IPS-15b (cell line): ENCODE results near the gene CR1.

Source experiments
- H3K27me3 ChIP-seq: one replicate; pipeline ENCODE4 v1.6.1; 2013; ENCODE audit warnings: low read length; ENCODE audit not compliant: control insufficient read depth, insufficient read depth
- H3K36me3 ChIP-seq: one replicate; pipeline ENCODE4 v1.6.1; 2013; ENCODE audit warnings: low read length; ENCODE audit not compliant: control insufficient read depth, insufficient read depth
- H3K4me1 ChIP-seq: one replicate; pipeline ENCODE4 v1.6.1; 2013; ENCODE audit warnings: mild to moderate bottlenecking, low read length; ENCODE audit not compliant: control insufficient read depth, insufficient read depth
- H3K4me3 ChIP-seq: one replicate; pipeline ENCODE4 v1.5.1; 2013; ENCODE audit warnings: low read depth, low read length
- H3K9ac ChIP-seq: one replicate; pipeline ENCODE4 v1.6.1; 2013; ENCODE audit warnings: low read depth, mild to moderate bottlenecking, low read length
- H3K9me3 ChIP-seq: one replicate; pipeline ENCODE4 v1.6.1; 2013; ENCODE audit warnings: mild to moderate bottlenecking, low read length; ENCODE audit not compliant: control insufficient read depth, insufficient read depth

CR1 gene

DNA sequence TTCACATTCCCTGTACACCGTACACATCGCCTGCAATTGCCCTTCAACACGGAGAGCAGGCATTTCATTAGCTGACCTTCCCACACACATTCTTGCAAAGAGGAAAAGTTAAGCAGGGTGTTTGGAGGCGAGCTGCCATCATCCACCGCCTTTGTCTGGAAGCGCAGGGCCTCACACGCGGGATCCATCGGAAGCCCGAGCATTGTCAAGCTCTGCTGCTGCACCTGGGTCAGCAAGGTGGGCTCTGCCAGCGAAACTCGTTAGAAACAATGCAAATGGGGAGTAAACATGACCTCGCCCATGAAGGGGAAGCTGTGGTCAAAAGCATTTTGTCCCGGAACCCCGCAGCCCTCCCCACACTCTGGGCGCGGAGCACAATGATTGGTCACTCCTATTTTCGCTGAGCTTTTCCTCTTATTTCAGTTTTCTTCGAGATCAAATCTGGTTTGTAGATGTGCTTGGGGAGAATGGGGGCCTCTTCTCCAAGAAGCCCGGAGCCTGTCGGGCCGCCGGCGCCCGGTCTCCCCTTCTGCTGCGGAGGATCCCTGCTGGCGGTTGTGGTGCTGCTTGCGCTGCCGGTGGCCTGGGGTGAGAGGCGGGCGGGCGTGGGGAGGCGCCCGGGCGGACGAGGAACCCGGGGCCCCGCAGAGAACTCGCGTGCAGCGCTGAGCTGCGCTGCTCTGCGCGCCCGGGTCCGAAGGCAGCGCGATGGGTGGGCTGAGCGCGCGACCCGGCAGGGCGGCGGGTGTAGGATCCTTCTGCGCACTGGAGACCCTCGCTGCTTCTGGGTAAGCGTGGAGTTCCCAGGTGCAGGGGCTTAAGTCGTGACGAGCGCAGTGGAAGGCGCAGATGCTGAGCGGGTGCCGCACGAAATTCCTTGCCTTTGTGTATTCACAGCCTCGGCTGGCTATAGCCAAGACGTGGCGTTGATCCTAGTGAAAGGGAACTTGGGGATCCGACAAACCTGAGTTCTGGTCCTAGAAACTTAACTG, at the start of gene CR1:
Gene CR1 (plus strand): TSS at position 357 of the 992 bp plus-strand sequence. CDS start 111 bp downstream, at position 468.
- H3K4me1 ChIP-seq = peaks cover 4% of the 10 kb centered on the region
- H3K9ac ChIP-seq = peak within 1 kb of the TSS; percentile 73
- peaks cover 54% of the 10 kb centered on the region for H3K27me3 ChIP-seq
- H3K36me3 ChIP-seq = no peaks in the 10 kb centered on the region
- H3K9me3 ChIP-seq = no peaks in the 10 kb centered on the region
- H3K4me3 ChIP-seq = peak within 1 kb of the TSS; percentile 51

DNA sequence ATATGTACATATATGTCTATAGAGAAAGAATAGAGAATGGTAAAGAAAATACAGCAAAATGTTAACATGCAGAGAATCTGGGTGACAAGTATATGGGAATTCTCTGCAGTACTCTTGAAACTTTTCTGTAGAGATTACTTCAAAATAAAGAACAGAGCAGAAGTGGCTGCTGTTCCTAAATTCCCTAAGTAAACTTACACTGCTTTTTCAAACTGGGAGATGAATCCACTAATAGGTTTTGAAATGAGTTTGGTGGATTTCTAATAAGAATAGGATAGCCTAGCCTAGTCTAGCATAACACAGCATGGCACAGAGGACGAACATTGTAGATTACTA, 42.3 kb upstream of the CR1 start:
- Histone ChIP-seq H3K4me3 (peak overlapping the region; percentile 85), H3K4me1 (no peaks in the 10 kb centered on the region), H3K36me3 (no peaks in the 10 kb centered on the region), H3K9ac (no peak overlapping the region), H3K9me3 (no peaks in the 10 kb centered on the region), H3K27me3 (peaks cover 60% of the 10 kb centered on the region)

DNA sequence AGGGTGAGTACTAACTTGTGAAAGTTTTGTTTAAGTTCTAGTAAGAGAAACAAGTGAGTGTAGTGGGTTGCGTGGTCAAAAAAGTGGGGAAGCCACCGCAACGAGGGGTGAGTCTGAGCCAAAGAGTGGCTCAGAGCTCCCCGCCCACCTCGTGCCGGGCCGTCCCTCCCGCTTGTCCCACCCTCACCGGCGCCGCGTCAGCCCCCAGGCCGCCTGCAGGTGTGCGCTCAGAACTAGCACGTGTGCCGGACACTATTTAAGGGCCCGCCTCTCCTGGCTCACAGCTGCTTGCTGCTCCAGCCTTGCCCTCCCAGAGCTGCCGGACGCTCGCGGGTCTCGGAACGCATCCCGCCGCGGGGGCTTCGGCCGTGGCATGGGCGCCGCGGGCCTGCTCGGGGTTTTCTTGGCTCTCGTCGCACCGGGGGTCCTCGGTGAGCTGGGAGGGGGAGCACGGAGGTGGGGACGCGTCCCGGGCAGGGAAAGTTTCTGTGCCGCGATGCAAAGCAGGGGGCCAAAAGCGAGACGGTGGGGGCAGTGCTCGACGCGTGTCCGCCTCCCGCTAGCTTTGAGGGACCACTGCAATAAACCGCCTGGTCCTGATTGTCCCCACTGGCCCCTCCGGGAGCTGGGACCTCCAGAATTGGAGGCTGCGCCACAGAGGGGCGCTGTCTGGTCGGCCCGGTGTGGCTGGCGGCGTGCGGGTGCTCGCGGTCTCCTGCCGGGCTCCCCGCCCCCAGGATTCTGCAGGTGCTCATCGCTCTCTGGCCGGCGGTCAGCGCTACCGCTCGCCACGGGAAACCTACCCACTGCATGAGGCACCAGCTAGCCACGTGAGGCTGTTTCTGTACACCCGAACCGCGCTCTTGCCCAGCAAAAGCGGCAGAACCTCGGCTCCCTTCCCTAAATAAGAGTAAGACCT, 41.7 kb upstream of the CR1 start, which contains the start of gene CR2:
Gene CR2 (plus strand): TSS at position 283 of the 919 bp plus-strand sequence. CDS start 91 bp downstream, at position 374.
- Histone ChIP-seq H3K4me3 (peak within 1 kb of the TSS; percentile 85), H3K9ac (peak within 1 kb of the TSS; percentile 10), H3K4me1 (no peaks in the 10 kb centered on the region), H3K36me3 (no peaks in the 10 kb centered on the region), H3K27me3 (peaks cover 58% of the 10 kb centered on the region), H3K9me3 (no peaks in the 10 kb centered on the region)

DNA sequence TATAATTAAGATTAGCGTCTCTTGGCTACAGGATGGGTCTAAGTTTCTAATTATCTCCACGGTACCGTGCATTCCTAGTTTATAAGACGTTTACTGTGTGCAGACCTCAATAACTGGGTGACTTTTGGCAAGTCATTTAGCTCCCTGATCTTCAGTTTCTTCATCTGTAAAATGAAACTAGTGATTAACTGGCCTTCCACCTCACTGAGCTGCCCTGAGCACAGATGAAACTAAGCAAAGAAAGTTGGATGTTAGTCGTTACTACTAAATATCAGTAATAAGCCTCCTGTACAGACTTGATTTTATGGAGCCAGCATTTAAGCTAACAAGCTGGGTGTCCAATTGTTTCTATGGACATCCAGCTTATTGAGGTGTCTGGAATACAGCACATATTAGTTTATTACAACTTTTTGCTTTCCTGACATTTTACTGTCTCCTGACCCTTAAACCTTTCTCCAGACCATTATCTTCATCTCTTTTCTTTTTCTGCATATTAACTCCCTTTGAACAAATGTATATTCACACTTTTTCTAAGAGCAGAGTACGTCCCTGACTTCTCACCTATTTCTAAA, 40.7 kb upstream of the CR1 start:
- H3K9ac ChIP-seq = no peak overlapping the region
- no peaks in the 10 kb centered on the region for H3K36me3 ChIP-seq
- H3K4me3 ChIP-seq = peak overlapping the region; percentile 85
- peaks cover 55% of the 10 kb centered on the region for H3K27me3 ChIP-seq
- no peaks in the 10 kb centered on the region for H3K4me1 ChIP-seq
- no peaks in the 10 kb centered on the region for H3K9me3 ChIP-seq

DNA sequence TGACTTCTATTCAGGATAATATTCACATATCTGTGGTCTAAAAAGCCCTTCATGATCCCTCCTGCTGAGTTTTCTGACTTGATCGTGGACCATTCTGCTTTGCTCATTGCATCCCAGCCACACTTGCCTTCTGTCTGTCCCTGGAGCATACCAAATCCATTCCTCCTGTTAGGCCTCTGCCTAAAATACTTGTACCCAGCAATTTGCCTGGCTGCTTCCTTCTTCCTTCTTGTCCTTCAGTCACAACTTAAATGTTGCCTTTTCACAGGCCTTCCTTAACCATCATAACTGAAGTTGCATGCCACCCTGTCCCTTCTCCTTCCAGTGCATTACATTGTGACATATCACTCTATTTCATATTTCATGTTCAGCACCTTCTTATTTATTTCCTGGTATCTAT, 37.5 kb upstream of the CR1 start:
- Histone ChIP-seq H3K4me1 (no peaks in the 10 kb centered on the region), H3K36me3 (no peaks in the 10 kb centered on the region), H3K27me3 (peaks cover 37% of the 10 kb centered on the region)

DNA sequence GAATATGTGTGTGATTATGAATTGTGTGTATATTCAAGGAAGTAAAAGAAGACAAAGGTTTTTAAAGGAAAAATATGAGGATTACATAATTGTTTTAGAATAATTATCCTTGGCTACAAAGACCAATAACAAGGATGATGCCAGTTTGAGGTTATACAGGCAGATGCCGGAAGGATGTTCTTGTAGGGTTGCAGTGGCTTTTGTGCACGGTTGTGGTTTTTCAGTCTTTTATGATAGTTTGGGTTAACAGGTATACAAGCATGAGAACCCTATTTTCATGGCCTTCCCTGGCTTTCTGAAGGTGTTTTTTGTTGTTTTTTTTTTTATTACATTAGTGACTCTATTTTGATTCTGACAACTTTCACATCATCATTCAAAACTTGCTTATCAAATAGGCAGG, 36.9 kb upstream of the CR1 start:
- Histone ChIP-seq H3K36me3 (no peaks in the 10 kb centered on the region), H3K4me1 (no peaks in the 10 kb centered on the region), H3K4me3 (no peak overlapping the region), H3K27me3 (peaks cover 31% of the 10 kb centered on the region), H3K9me3 (no peaks in the 10 kb centered on the region), H3K9ac (no peak overlapping the region)

More for the DNA sequence above, 37.5 kb upstream of the CR1 start:
- Histone ChIP-seq H3K4me3 (no peak overlapping the region), H3K9ac (no peak overlapping the region), H3K9me3 (no peaks in the 10 kb centered on the region)

DNA sequence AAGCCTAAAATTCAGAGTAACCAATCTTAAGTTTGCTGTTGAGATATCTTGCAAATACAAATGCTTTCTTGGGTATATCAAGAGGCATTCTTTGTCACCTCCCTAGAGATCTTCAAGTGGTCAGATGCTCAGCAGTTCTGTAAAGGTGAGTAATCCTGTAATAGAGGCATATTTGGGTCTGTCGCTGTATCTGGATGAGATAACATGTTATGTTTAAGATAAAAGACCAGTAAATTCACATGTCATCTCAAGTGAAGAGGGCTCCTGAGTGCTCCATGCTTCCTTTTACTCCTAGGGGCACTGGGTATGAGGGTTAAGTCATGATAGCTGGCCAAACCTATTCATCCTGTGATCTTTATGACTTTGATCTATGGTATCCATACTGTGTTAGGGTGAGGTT, 34.3 kb upstream of the CR1 start:
- Histone ChIP-seq H3K27me3 (peaks cover 11% of the 10 kb centered on the region), H3K9me3 (no peaks in the 10 kb centered on the region), H3K9ac (no peak overlapping the region), H3K4me3 (no peak overlapping the region), H3K36me3 (no peaks in the 10 kb centered on the region), H3K4me1 (no peaks in the 10 kb centered on the region)

DNA sequence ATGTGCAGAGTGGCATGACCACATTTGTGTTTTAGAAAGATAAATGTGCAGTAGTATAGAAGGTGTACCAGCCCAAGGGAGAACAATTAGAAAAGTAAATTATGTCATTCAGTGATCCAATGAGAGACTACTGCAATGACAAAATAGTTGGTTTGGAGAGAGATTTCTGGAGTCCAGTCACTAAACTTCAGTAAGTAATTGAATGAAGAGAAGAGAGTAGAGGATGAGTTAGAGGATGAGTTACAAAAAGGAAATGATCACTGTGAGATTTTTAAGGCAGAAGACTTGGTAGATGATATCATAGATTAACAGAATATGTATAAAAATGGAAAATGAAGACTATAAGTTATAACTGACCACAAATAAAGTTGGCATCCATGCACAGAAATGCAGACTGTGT, 33.4 kb upstream of the CR1 start:
- H3K9me3 ChIP-seq = no peaks in the 10 kb centered on the region
- H3K27me3 ChIP-seq = peaks cover 2% of the 10 kb centered on the region
- no peak overlapping the region for H3K9ac ChIP-seq
- H3K4me1 ChIP-seq = no peaks in the 10 kb centered on the region
- no peak overlapping the region for H3K4me3 ChIP-seq
- no peaks in the 10 kb centered on the region for H3K36me3 ChIP-seq

DNA sequence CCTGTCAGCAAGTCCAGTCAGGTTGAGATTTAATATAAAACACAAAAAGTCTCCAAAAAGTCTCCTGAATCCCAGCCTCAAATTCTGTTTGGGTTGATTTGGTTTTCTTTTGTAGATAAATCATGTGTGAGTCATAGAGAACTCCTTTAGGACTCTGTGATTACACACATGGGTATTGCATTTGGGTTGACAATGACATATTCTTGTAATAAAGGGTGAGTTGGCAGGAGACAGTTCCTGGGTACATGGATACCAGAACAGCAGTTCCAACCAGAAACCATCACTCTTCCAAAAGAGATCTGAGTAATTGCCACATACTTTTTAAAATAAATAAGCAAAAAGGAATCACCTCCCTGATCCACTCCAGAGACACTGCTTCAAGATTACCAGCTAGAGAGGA, 32.9 kb upstream of the CR1 start:
- no peaks in the 10 kb centered on the region for H3K27me3 ChIP-seq
- no peaks in the 10 kb centered on the region for H3K36me3 ChIP-seq
- H3K9ac ChIP-seq = no peak overlapping the region
- no peaks in the 10 kb centered on the region for H3K4me1 ChIP-seq
- no peaks in the 10 kb centered on the region for H3K9me3 ChIP-seq
- H3K4me3 ChIP-seq = no peak overlapping the region

DNA sequence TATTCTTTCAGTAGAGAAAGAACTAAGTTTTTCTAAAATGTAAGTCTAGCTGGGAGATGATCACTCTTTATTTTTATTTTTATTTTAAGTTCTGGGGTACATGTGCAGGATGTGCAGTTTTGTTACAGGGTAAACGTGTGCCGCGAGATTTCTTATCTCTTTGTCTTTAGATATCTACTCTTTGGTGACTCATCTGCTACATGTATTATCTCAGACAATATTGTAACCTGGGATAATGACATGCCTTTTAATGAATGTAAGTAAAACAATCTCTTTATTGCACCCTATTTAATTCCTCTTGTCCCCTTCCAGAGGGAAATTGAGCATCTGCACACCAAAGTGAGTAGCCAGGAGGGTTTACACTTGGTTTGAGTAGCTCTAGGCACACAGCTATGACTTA, 32.4 kb upstream of the CR1 start:
- Histone ChIP-seq H3K4me1 (no peaks in the 10 kb centered on the region), H3K27me3 (no peaks in the 10 kb centered on the region), H3K9me3 (no peaks in the 10 kb centered on the region), H3K4me3 (no peak overlapping the region), H3K36me3 (no peaks in the 10 kb centered on the region), H3K9ac (no peak overlapping the region)

DNA sequence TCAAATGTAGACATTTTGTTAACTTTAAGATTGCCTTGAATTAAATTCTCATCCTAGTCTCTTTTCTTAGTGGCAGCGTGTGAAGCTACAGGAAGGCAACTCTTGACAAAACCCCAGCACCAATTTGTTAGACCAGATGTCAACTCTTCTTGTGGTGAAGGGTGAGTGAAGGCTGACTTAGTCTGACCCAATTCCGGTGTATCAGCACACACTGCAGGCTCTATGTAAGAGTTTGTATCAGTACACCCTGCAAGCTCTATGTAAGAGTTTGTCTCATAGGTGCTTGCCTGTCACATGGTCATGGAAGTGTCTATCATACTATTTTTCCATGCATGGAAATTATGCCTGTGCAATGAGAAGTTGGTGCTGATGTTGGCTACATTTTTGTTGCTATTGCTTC, 25.0 kb upstream of the CR1 start:
- H3K4me3 ChIP-seq = no peak overlapping the region
- H3K9me3 ChIP-seq = no peaks in the 10 kb centered on the region
- H3K9ac ChIP-seq = no peak overlapping the region
- no peaks in the 10 kb centered on the region for H3K36me3 ChIP-seq
- H3K4me1 ChIP-seq = no peaks in the 10 kb centered on the region
- H3K27me3 ChIP-seq = no peaks in the 10 kb centered on the region
